ENCODE measurements around the gene FAM163B.

FAM163B gene

GRCh38 chr9:133612051-133612450 is 2.9 kb upstream of the FAM163B start:
- no peak for TF ChIP-seq CTCF (conservative IDR thresholded peaks at IDR 0.05; ENCODE audit: low read length)
- no peak for DNase-seq (ENCODE audit: low read depth)
- no peak overlapping the region for H3K4me3 ChIP-seq (ENCODE audit: low read length)

DNA sequence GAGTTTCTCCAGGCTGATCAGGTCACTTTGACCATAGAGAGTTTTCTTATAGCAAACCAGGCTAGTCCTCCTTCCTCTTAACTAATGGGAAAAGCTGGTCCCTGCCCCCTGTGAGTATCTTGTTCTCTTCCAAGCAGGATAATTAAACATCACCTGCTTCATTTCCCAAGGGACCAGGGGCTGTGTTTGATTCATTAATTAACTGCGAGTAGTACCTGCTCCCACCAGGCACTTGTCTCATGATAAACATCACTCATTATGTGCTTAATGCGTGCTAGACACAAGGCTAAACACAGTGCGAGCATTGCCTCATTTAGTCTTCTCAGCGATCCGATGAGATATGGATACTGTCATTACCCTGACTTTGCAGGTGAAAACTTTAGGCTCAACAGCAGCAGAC is 1.7 kb upstream of the FAM163B start:
- TF ChIP-seq CTCF (conservative IDR thresholded peaks at IDR 0.05; ENCODE audit: low read length): no peak
- H3K4me3 ChIP-seq (ENCODE audit: low read length): no peak overlapping the region
- no peak for DNase-seq (ENCODE audit: low read depth)

DNA sequence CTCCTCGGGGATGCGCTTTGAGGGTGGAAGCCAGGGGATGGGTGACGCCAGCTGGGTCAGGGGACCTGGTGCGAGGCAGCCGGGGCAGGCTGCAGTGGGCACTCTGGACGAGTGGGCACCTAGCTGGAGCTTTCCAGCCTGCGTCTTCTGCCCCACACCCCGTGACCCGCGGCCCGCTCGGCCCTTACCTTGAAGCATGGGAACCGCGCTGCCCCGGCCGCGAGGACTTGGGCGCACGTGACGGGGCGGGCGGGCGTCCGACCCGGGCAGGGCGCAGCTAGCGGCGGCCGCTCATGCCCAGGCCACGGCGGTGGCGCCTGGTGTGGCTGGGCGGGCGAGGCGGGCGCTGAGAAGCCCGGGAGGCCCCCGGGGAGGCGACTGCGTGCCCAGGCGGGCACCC is 300 bp downstream of the FAM163B start:
- TF ChIP-seq CTCF (conservative IDR thresholded peaks at IDR 0.05; ENCODE audit: low read length): no peak
- H3K4me3 ChIP-seq (ENCODE audit: low read length): no peak overlapping the region
- no peak for DNase-seq (ENCODE audit: low read depth)

GRCh38 chr9:133608382-133608781 is 807 bp downstream of the FAM163B start:
- no peak overlapping the region for H3K4me3 ChIP-seq (ENCODE audit: low read length)
- DNase-seq (ENCODE audit: low read depth): no peak
- no peak for TF ChIP-seq CTCF (conservative IDR thresholded peaks at IDR 0.05; ENCODE audit: low read length)

- no peak for DNase-seq (ENCODE audit: low read depth)
- no peak overlapping the region for H3K4me3 ChIP-seq (ENCODE audit: low read length)
- no peak for TF ChIP-seq CTCF (conservative IDR thresholded peaks at IDR 0.05; ENCODE audit: low read length)
Observed at GRCh38 chr9:133607976-133608375, 1.2 kb downstream of the FAM163B start.

DNA sequence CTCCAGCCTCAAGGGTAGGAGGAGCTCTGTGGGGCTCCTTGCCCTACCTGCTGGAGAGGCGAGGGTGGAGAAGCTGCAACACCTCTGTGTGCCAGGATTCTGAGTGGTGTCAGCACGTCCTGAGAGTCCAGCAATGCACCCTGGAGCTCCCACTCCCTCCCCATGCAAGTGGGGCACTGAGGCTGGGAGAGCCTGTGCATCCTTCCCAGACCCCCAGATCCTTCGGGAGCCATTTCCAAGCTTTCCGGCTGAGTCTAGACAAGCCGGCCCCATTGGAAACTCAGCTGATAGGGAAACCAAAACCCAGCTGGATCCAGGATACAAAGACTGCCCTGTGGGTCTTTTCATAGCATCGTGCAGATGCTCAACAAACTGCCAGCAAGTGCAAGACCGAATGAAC is 1.8 kb downstream of the FAM163B start:
- TF ChIP-seq CTCF (conservative IDR thresholded peaks at IDR 0.05; ENCODE audit: low read length): no peak
- no peak for DNase-seq (ENCODE audit: low read depth)
- H3K4me3 ChIP-seq (ENCODE audit: low read length): no peak overlapping the region

DNA sequence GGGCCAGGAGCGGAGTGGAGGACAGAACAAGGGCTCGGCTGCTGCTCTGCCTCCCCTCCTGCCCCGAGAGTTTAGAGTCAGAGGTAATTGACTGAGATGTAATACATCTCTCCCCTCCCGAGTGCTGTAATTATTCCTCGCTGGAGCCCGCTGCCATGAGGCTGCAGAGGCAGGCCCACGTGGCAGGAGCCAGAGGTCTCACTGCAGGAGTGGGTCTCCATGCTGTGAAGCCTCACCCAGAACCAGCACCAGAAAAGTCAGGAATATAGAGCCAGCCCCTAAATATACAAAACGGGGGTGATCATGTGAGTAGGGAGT is 2.5 kb downstream of the FAM163B start:
- DNase-seq (ENCODE audit: low read depth): no peak
- TF ChIP-seq CTCF (conservative IDR thresholded peaks at IDR 0.05; ENCODE audit: low read length): no peak
- no peak overlapping the region for H3K4me3 ChIP-seq (ENCODE audit: low read length)

Data from AG10803 (cell line).